Measurements from ENCODE around the gene NEDD9.
A peak's percentile ranks its signal among the peaks of the same experiment; 100 is the strongest.

The NEDD9 gene, protein sequence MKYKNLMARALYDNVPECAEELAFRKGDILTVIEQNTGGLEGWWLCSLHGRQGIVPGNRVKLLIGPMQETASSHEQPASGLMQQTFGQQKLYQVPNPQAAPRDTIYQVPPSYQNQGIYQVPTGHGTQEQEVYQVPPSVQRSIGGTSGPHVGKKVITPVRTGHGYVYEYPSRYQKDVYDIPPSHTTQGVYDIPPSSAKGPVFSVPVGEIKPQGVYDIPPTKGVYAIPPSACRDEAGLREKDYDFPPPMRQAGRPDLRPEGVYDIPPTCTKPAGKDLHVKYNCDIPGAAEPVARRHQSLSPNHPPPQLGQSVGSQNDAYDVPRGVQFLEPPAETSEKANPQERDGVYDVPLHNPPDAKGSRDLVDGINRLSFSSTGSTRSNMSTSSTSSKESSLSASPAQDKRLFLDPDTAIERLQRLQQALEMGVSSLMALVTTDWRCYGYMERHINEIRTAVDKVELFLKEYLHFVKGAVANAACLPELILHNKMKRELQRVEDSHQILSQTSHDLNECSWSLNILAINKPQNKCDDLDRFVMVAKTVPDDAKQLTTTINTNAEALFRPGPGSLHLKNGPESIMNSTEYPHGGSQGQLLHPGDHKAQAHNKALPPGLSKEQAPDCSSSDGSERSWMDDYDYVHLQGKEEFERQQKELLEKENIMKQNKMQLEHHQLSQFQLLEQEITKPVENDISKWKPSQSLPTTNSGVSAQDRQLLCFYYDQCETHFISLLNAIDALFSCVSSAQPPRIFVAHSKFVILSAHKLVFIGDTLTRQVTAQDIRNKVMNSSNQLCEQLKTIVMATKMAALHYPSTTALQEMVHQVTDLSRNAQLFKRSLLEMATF

DNA sequence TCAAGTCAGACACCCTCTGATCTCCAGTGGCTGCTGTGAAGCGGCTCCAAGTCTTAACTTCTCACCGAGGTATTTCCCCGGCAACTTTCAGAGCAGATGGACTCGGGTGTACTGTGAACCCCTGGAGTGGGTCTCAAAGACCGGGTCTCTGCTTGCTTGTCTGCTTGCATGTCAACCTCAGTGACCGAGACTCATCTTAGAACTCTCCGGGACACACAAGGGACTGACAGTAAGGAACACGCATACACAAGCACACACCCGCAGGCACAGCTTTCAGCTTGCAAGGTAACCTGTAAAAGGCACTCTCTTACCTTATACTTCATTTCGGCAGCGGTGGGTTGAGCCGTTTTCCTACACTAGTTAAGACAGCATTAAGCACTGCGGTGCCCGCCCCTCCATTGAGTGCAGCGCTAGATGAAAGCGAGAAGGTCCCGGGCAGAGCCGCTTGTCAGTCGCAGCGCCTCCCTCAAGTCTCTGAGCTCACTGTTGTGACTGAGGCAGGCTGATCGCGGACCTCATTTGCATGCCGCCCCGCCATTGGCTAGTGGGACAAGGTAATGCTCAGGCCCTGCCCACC lies at the start of gene NEDD9:
Gene NEDD9 (minus strand): TSS at position 476 of the 577 bp plus-strand sequence. CDS start 153 bp downstream, at position 323.
- peak; percentile 90 for DNase-seq

DNA sequence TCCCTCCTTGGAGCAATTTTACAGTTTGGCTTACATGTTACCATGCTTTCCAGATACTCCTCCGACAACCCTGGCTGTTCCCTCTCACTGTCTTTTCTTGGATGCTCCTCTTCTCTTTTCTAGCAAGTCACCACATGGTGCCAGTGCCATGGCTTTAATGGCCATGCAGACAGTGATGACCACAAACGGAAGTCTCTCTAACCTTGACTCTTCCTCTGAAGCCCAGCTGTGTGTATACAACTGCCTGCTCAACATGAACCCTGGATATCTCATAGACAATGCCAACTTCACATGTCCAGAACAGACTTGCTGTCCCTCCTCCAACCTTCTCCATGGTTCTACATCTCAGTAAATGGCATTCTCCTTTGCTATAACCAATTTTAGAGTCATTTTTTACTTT lies 49.8 kb upstream of the NEDD9 start:
- no peak for DNase-seq

DNA sequence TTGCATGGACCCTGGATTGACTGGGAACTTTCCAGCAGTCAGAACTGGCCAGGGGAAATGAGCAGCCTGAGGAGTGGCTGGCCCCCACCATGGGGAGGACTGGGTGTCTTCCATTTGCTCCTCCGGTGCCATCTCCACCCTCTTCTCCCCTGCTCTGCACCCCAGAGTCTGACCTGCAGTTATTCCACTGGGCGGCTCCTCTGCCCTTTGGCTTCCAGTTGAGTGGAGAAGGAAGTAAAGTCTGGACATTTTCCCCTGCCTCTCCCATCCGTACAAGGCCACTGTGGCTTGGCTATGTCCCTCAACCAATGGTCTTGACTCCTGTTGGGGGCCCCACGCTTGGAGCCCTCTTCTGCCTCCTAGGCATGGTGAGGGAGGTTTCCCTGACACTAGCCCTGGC lies 47.9 kb upstream of the NEDD9 start:
- DNase-seq, result no peak

DNA sequence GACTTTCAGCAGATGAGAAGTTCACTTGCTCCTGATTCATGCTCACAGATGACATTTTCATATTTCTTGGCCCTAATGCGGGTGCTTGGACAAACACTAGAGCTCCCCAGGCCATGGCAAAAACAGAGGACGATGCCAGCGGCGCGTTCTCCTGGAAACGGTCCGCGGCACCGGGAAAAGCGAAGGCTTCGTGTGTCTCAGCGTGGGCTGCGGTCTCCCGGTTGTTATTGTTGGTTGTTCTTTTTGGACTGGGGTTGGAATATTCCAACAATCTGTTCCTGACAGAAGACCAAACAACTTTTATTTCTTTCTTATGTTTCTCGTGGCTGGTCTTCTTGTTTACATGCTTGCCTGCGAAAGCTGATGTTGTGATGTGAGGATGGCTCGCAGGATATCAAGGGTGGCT lies 46.8 kb upstream of the NEDD9 start:
- no peak for DNase-seq

DNA sequence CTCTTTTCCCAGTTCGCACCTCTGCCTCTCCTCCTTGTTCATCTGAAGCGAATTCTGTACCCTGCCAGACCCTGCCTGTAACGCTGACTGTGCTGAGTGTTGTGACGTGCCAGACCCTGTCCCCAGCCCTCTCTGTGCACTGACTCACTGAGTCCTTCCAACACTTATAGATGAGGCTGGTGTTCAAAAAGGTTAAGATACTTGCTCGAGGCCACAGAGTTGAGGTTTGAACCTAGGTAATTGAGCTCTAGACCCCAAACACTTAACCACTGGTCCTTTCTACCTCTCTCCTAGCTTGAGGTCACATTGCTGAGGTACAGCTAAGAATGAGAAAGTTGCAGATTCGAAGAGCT lies 45.7 kb upstream of the NEDD9 start:
- DNase-seq, result no peak

DNA sequence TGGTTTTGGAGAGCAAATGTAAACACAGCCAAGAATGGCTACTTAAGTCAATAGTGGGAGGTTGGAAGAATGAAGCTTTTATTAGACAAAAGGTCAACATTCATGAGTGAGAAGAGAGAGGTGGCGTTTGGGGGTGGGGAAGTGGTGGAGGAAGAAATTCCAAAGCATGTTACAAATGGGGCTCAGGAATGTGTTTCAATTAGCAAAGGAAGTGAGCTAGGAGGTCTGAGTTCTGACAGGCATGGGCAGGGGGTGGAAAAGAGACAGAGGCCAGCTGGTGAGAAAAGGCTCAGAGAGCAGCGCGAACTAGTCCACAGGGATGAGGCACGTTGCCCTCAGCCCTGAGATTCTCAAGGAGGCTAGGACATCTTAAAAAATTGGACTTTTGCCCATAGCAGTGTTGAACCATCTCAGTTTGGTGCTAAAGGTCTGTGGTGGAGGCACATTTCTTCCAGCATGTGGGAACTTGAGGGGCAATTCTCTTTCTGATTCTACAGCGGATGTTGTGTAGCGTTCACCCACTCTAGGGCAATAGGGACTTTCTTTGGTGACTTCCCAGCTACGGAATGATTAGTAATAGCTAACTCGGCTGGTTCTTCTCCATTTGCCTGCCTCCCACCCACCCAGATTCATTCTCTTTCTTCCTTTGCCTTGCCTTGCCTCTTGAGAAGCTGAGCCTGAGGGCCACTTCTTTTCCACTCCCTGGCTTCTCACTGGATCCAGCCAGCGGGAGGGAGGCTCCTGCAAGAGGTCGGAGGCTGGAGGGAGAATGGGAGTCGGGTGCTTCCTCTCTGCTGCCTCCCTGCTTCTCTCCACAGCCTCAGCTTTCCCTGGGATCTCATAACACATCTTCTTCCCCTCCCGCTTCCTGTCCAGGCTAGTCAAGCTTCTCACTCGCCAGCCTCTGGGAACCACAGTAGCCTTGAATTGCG lies 45.1 kb upstream of the NEDD9 start:
- DNase-seq, result no peak

DNA sequence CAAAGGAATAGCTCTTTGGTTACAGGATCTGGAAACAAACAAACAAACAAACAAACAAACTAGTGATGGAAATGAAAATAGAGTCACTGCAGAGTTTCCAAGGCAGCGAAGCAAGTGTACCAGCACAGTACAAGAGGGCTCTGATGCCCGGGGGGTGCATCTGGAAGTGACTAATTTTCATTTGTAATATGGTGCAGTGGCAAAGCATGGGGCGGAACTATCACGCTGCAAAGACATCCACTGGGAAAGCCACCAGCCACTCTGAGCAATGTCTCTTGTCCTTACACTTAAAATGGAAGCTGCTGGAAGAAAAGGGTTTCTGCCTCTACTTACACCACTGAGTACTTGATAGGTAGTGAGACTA lies 44.4 kb upstream of the NEDD9 start:
- no peak for DNase-seq

DNA sequence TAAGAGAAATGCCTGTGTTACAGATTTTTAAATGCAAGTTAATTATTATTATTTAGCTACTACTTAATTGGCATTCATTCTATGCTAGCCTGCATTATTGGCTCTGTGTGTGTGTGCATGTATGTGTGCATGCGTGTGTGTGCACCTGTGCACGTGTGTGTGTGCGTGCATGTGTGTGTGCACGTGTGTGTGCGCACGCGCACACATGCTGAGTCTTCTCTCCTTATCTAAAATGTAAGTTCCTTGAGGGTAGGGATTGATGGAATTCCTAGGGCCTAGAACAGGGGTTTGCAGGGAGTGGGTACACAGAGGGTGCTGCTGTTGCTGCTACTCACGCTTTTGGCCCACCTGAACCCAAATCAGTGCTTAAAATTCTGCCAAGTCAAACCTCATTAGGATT lies 43.8 kb upstream of the NEDD9 start:
- no peak for DNase-seq

DNA sequence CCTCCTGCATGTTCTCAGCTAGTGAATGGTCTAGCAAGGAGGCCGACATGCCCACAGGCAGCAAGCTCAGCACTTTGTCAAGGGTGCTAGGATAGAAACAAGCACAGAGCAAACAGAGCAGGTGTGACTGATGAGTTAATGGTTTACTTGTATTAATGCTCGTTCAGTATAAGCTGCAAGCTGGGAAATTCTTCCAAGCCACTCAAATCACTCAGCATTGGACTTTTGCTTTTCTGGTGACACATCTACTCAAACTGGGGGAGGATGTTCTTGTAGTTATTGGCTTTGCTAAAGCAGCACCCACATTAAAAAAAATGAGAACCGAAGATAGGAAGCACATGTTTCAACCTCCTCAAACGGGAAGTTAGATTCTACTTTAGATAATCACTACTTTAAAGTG lies 43.1 kb upstream of the NEDD9 start:
- no peak for DNase-seq

DNA sequence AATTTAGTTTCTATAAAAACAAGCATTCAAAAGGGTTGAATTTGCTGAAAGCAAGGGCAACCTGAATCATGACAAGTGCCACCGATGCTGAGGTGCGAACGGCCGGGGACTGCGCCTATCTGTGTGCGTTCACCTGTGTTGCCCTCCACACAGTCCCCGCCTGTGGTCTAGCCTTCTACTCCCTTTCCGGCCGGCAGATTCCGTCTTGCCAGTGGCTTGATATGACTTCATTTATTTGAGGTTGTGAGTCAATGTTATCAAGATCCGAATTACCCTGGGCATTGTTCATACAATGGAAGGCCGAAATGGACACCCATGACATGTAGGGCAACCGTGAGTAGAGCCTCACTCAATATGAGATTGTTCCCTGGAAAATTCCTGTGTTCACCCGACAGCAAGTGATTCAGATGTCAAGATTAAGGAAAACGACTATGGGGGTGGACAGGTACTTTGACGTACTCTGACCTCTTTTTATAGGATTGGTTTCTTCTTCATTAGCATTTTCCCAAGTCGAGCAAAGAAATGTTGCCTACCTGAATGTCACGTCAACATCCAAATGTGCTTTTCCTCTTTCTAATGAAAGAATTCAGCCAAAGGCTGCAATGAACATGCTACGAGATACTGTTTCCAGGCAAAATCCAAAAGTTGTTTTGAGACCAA lies 41.1 kb upstream of the NEDD9 start:
- no peak for DNase-seq

DNA sequence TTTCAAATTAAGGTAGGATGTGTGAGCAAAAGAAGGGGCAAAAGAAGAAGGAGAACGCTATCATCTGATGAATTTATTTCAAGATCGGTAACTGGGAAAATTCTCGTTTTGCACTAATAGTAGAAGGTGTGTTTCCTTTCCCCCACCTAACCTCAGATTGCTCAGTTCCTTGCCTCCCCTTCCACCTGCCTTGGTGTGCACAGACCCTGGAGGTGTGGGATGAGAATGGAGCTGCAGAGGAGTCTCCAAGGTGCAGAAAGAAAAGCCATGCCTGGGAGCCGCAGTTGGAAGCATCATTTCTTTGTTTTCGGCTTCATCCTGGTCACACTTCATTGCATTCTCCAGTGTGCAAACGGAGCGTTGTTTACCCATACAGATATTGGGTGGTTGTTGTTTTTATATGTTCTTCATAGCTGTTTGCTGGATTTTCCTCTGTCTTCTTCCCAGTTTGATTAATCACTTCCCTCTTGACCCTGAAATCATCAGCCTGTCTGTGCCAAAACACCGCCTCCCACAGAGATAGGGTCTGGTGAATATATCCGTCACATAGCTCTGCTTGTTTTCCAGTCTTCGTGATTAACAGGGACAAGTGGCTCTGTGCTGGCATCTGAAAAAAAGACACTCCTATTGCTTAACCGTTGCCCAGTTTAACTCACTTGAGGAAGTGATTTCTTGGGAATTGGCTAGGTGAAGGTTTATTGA lies 40.2 kb upstream of the NEDD9 start:
- no peak for DNase-seq

DNA sequence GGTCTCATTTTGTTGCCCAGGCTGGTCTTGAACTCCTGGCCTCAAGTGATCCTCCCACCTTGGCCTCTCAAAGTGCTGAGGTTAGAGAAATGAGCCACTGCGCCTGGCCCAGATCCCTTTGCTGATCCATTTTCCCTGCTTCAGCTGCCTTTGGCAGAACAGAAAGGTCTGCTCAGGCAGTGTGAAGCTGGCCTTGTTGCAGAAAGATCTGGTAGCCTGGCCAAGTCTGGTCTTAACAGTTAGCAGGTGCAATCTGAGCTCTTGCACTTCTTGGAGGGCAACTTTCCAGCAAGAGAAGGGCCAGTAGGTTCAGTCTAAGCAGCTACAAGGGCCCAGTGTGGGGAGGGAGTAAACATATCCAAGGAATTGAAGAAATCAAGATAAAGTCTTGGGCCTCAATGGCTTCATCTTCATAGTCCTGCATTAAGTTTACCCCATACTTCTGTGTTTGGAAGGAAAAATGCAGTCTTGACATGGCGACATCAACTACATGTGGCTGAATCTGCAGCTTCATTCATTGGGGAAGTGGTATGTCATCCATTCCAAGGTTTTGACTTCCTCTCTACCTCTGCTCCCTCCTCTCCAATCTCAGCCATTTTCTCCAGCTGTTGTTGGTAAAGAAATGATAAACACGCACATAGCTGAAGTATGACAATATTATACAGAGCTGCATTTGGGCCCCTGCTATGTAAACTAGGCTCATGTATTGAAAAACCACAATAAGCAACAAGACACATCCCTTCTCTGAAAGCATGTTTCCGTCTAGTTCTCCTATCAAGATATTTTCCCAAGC lies 39.0 kb upstream of the NEDD9 start:
- no peak for DNase-seq

DNA sequence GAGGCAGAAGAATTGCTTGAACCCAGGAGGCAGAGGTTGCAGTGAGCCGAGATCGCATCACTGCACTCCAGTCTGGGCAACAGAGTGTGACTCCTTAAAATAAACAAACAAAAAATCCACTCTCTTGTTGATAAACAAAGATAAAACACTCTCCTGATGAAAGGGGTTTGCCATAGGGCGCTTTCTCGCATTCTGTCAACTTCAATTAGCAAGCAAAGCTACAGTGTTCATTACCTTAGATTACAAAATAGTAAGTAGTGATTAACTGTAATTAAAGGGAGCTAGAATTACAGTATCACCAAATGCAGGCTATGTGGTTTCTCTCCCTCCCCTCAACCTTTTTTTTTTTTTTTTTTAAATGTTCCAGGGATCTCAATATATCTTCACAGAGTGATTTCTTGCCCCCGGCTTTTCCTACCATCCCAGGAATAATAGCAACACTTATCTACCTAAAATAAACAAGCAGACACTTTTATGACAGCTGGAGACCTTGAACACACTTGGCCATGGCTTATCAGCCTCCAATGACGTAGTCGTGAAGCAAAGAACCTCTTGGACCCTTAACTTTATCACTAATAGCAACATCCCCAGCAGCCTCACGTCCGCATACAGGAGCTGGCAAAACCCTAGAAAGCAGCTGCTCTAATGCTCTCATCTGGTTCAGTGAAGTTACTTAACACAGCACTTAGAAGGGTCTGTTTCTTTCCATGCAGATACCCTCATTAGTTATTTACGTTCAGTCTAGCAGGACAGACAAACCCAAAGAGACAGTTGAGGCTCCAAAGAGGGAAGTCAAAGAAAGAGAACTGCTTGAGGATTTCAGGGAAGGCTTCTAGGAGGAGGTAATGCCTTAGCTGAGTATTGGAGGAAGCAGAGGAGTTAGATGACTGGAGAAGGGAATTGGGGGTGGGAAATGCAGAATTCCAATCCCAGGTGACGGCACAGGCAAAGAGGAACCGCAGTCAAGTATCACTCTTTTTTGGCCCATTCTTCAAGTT lies 37.9 kb upstream of the NEDD9 start:
- no peak for DNase-seq

DNA sequence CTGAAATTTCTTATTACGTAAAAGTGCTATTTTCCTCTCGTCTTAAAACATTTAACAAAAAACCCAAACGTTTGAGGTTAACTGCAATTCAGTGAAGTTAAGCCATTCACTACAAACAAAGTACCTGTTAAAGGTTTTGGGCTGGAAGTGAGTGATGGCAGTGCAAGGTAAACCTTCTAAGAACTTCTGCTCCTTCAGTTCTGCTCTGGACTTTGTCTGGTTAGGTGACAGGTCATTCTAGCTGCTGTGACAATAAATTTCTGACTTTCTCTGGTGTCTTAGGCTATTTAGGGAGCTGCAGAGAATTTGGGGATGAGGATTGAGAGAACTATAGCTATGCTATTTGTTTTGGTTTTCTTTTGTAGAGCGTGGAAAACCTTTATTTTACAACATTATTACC lies 36.5 kb upstream of the NEDD9 start:
- DNase-seq, result no peak

DNA sequence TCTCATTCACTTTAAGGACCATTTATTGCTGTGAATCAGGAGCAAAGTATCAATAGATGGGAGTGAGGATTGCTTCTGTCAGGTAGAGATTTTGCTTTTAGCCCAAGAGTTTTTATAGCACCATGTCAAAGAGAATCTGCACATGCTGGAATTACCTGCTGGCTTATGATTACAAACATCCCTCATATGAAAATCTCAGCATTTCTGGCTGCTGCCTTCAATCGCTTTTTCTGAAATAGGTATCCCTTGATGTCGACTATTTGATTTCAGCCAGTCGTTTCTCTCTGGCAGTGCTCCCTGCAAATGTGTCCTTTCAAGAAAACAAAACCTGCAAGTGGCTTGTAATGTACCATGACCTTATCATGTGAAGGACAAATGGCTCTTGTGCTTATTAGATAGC lies 34.5 kb upstream of the NEDD9 start:
- no peak for DNase-seq

DNA sequence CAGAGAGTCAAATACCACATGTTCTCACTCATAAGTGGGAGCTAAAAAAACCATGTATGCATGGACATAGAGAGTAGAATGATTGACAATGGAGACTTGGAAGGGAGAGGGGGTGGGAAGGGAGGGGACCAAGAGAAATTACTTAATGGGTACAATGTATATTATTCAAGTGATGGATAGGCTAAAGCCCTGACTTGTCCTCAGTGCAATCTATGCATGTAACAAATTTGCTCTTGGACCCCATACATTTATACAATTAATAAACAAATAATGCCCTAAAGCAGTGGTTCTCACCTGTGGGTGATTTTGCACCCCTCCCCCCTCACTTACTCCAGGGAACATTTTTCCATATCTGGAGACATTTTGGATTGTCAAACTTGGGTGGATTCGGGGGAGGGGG lies 33.5 kb upstream of the NEDD9 start:
- no peak for DNase-seq

DNA sequence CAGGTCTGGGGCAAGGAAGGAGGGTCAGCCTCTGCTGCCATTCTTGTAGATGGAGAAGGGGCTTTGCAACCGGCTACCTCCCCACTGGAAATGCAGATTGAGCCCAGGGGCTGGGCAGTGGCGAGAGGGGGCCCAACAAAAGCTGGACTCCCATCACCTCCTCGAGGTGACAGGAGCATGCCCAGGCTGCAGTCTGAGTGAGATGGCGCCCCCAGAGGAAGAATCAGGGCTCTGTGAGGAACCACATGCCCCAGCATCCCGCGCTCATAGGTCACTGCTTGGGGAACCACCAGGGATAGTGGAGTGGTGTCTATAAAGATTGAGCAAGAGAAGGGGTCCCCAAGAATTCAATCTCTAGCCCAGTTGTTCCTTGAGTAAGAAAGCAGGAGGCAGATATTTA lies 31.6 kb upstream of the NEDD9 start:
- DNase-seq, result no peak

DNA sequence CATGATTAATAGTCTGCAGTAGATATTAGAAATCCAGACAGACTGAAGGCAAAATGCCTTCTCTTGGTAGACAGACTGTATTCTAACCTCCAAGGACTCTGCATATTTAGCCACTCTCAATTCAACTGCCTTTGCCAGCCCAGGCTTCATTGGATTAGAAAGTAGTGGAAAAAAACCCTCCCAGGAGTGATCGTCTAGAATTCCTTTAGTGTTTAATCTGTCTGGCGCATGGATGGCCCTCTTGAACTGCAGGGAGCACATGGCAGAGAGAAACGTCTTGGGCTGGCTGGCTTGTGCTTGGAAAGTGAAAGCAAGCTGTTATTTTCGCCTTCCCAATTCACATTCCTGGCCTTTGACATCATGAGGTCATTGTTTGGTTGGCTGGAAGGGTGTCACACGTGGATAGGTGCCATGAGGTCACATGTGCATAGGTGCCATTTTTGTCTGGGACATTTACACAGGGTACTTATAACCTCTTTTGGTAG lies 30.9 kb upstream of the NEDD9 start:
- DNase-seq, result no peak

DNA sequence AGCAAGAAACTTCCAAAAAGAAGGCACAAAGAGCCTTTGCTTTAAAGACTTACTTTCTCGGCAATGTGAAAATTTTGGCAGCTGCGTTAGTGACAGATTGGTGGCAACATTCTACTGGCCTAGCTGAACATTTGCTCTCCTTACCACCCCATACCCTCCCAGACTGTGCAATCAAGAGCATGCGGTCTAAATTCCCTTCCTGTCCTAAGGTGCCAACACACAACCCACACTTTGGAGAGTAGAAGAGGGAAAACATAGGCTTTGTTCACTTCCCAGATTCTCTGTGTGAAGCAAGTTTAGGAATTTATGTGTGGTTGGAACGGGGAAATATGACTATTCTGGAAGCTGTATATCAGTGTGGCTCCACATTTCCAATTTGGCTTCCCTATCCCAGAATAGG lies 29.8 kb upstream of the NEDD9 start:
- DNase-seq, result no peak

Data from activated T-cell treated with anti-CD3 and anti-CD28 coated beads, Interleukin-2, amount 50 U/mL, for 1 hour (primary cell).